Liver (tissue), 9 donors: ENCODE data around the gene TACO1. TPM values are rescaled to one million over a fixed set of nuclear protein-coding genes. Genes with fewer than 3 reads are reported as not detected.

ENCODE experiments used
- DNase-seq: peaks from one replicate; pipeline ENCODE4 v3.0.0-alpha.2; 2017; ENCODE audit warnings: low spot score
- H3K27ac ChIP-seq, 2 donors: one replicate each; pipeline ENCODE4 v1.7.0; 2013; ENCODE audit warnings: inconsistent platforms in 2 of 2, low read length in 2 of 2, control low read depth in 1 of 2, low read depth in 1 of 2, mild to moderate bottlenecking in 1 of 2
- H3K27me3 ChIP-seq, 4 donors: one replicate each; pipeline versions ENCODE4 v1.6.1 to v1.7.0; 2013; ENCODE audit warnings: low read length in 3 of 4, inconsistent platforms in 1 of 4, mild to moderate bottlenecking in 1 of 4, moderate library complexity in 1 of 4; ENCODE audit not compliant: control insufficient read depth in 4 of 4, insufficient read depth in 4 of 4
- H3K36me3 ChIP-seq, 4 donors: one replicate each; pipeline versions ENCODE4 v1.6.1 to v1.7.0; 2013; ENCODE audit warnings: low read length in 3 of 4, mild to moderate bottlenecking in 3 of 4, low read depth in 1 of 4, moderate library complexity in 1 of 4; ENCODE audit not compliant: control insufficient read depth in 4 of 4, insufficient read depth in 3 of 4
- H3K4me1 ChIP-seq, 4 donors: one replicate each; pipeline versions ENCODE4 v1.6.1 to v1.7.0; 2013; ENCODE audit warnings: low read length in 3 of 4, mild to moderate bottlenecking in 3 of 4, moderate library complexity in 1 of 4; ENCODE audit not compliant: control insufficient read depth in 4 of 4, insufficient read depth in 4 of 4
- H3K4me3 ChIP-seq, 3 donors: one replicate each; pipeline versions ENCODE4 v1.6.1 to v1.7.0; 2013; ENCODE audit warnings: low read length in 3 of 3, control low read depth in 1 of 3, low read depth in 1 of 3, mild to moderate bottlenecking in 1 of 3
- H3K9ac ChIP-seq, 2 donors: one replicate each; pipeline ENCODE4 v1.7.0; 2013; ENCODE audit warnings: low read length in 2 of 2, mild to moderate bottlenecking in 2 of 2, moderate library complexity in 2 of 2, control low read depth in 1 of 2, low read depth in 1 of 2
- H3K9me3 ChIP-seq, 4 donors: one replicate each; pipeline versions ENCODE4 v1.6.1 to v1.7.0; 2013; ENCODE audit warnings: low read length in 3 of 4; ENCODE audit not compliant: control insufficient read depth in 4 of 4
- ATF3 ChIP-seq: IDR thresholded peaks from 2 replicates; pipeline ENCODE4 v1.6.1; 2016; ENCODE audit warnings: antibody characterized with exemption
- CTCF ChIP-seq: fragments of 150-350 bp; IDR thresholded peaks from 2 replicates; pipeline ENCODE4 v1.5.1; 2017; ENCODE audit warnings: improper control_type of control experiment, low read depth, low read length; ENCODE audit not compliant: missing input control
- EGR1 ChIP-seq, 2 donors: IDR thresholded peaks; 2 replicates each; pipeline ENCODE4 v1.6.1; 2016 to 2018; ENCODE audit warnings: antibody characterized with exemption in 2 of 2, low read depth in 2 of 2
- FOXA1 ChIP-seq: IDR thresholded peaks from 2 replicates; pipeline ENCODE4 v1.6.1; 2016; ENCODE audit warnings: antibody characterized with exemption
- FOXA2 ChIP-seq: IDR thresholded peaks from 2 replicates; pipeline ENCODE4 v1.6.1; 2016; ENCODE audit warnings: antibody characterized with exemption
- GABPA ChIP-seq, 2 donors: IDR thresholded peaks in 1 of 2; conservative IDR thresholded peaks in 1 of 2; 2 replicates each; pipeline ENCODE4 v1.6.1; 2016; ENCODE audit warnings: antibody characterized with exemption in 2 of 2, mild to moderate bottlenecking in 1 of 2, moderate library complexity in 1 of 2
- HNF4A ChIP-seq, 2 donors: conservative IDR thresholded peaks; 2 replicates each; pipeline ENCODE4 v1.6.1; 2016; ENCODE audit warnings: antibody characterized with exemption in 2 of 2, mild to moderate bottlenecking in 2 of 2
- HNF4G ChIP-seq: IDR thresholded peaks from 2 replicates; pipeline ENCODE4 v1.6.1; 2016; ENCODE audit warnings: antibody characterized with exemption
- JUND ChIP-seq, 2 donors: IDR thresholded peaks; 2 replicates each; pipeline ENCODE4 v1.6.1; 2016; ENCODE audit warnings: antibody characterized with exemption in 2 of 2
- NR2F2 ChIP-seq: IDR thresholded peaks from 2 replicates; pipeline ENCODE4 v1.6.1; 2016; ENCODE audit warnings: antibody characterized with exemption
- RAD21 ChIP-seq, 2 donors: IDR thresholded peaks; 2 replicates each; pipeline ENCODE4 v1.6.1; 2016; ENCODE audit warnings: antibody characterized with exemption in 2 of 2, mild to moderate bottlenecking in 2 of 2
- REST ChIP-seq: IDR thresholded peaks from 2 replicates; pipeline ENCODE4 v1.6.1; 2016; ENCODE audit warnings: antibody characterized with exemption, mild to moderate bottlenecking
- RXRA ChIP-seq, 2 donors: IDR thresholded peaks; 2 replicates each; pipeline ENCODE4 v1.6.1; 2017 to 2018; ENCODE audit warnings: antibody characterized with exemption in 2 of 2, mild to moderate bottlenecking in 1 of 2
- SP1 ChIP-seq: IDR thresholded peaks from 2 replicates; pipeline ENCODE4 v1.6.1; 2018; ENCODE audit warnings: antibody characterized with exemption, mild to moderate bottlenecking
- TAF1 ChIP-seq: conservative IDR thresholded peaks from 2 replicates; pipeline ENCODE4 v1.6.1; 2016; ENCODE audit warnings: antibody characterized with exemption, mild to moderate bottlenecking
- YY1 ChIP-seq: IDR thresholded peaks from 2 replicates; pipeline ENCODE4 v1.6.1; 2016; ENCODE audit warnings: antibody characterized with exemption, mild to moderate bottlenecking
- WGBS: extraction: QIAGEN DNeasy Blood & Tissue Kit; methylation state at CpG from one replicate; pipeline ENCODE4 v1.1.7; 2013; 5-methylcytosine and 5-hydroxymethylcytosine counted together
- polyA plus RNA-seq, 2 donors: library from polyadenylated mRNA; stranded (reverse) in 1 of 2; unstranded in 1 of 2; fragments of 200-250 nt in 1 of 2; fragments of >200 nt in 1 of 2; fragmentation: Nextera tagmentation in 1 of 2; extraction: Ambion mirVana in 1 of 2; gene quantifications; one replicate each; pipeline versions ENCODE4 v1.2.1 to v1.2.3, GENCODE V29; 2013 to 2015
- total RNA-seq, 2 donors: library from RNA; depleted of rRNA; stranded (reverse); fragments of >200 nt; gene quantifications; one replicate each; pipeline ENCODE4 v1.2.3, GENCODE V29; 2014
- TF ChIP-seq, protein P1 (sequence below): IDR thresholded peaks from 2 replicates; pipeline ENCODE4 v1.6.1; 2016; ENCODE audit warnings: antibody characterized with exemption
- TF ChIP-seq, protein P2 (sequence below): IDR thresholded peaks from 2 replicates; pipeline ENCODE4 v1.6.1; 2016; ENCODE audit warnings: antibody characterized with exemption
- donor health status: healthy.
- donor health status: healthy.
- donor health status: healthy.
- donor health status: healthy.
- donor health status: healthy.

TACO1 gene
- total and polyA plus RNA-seq, 4 donors = 14.3 to 55.8 (median 41.7) TPM

DNA sequence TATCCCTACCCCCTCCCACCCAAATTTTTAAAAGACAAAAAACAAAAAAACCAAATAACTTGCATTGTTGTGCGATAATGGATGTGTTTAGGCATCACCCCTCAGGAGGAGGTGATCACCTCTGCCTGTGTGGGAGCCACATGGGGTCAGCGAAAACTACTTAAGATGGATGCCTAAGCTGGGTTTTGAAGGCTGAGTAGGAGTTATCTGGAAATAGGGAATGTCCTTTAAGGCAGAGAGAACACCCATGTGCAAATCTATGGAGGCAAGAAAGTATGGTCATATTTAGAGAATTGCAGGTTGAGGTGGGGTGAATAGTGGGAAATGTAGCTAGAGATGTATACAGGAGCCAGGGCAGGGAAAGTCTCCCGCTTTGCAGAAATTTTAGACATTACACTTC lies 5.6 kb upstream of the TACO1 start:
- H3K4me3 ChIP-seq = no peak overlapping the region
- H3K36me3 ChIP-seq = peaks cover 2 to 24% (median 10%) of the 10 kb centered on the region in 4 donors
- TF ChIP-seq RXRA (IDR thresholded peaks at IDR 0.05) (no peak), TAF1 (no peak), ATF3 (no peak), FOXA2 (no peak), HNF4G (no peak), SP1 (no peak), GABPA (IDR thresholded peaks at IDR 0.05 in 1 of 2, conservative IDR thresholded peaks at IDR 0.05 in 1 of 2) (no peak), HNF4A (conservative IDR thresholded peaks at IDR 0.05) (no peak), EGR1 (IDR thresholded peaks at IDR 0.05; ENCODE audit: low read depth in 2 of 2) (no peak), JUND (IDR thresholded peaks at IDR 0.05) (no peak), REST (no peak), CTCF (no peak), FOXA1 (no peak), RAD21 (IDR thresholded peaks at IDR 0.05) (no peak), YY1 (no peak), NR2F2 (no peak)
- TF ChIP-seq, protein P1, sequence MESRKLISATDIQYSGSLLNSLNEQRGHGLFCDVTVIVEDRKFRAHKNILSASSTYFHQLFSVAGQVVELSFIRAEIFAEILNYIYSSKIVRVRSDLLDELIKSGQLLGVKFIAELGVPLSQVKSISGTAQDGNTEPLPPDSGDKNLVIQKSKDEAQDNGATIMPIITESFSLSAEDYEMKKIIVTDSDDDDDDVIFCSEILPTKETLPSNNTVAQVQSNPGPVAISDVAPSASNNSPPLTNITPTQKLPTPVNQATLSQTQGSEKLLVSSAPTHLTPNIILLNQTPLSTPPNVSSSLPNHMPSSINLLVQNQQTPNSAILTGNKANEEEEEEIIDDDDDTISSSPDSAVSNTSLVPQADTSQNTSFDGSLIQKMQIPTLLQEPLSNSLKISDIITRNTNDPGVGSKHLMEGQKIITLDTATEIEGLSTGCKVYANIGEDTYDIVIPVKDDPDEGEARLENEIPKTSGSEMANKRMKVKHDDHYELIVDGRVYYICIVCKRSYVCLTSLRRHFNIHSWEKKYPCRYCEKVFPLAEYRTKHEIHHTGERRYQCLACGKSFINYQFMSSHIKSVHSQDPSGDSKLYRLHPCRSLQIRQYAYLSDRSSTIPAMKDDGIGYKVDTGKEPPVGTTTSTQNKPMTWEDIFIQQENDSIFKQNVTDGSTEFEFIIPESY = no peak
- TF ChIP-seq, protein P2, sequence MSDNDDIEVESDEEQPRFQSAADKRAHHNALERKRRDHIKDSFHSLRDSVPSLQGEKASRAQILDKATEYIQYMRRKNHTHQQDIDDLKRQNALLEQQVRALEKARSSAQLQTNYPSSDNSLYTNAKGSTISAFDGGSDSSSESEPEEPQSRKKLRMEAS = no peak
- 97% methylated on average over 3 of the region's 3 CpGs for WGBS
- H3K9ac ChIP-seq = no peak overlapping the region
- no peaks in the 10 kb centered on the region for H3K9me3 ChIP-seq
- H3K27ac ChIP-seq = no peak overlapping the region
- peaks cover 0 to 3% (median 2%) of the 10 kb centered on the region in 4 donors for H3K4me1 ChIP-seq
- no peaks in the 10 kb centered on the region for H3K27me3 ChIP-seq
- no peak for DNase-seq
